Measurements from ENCODE around the gene GPC6. TPM values are rescaled to one million over a fixed set of nuclear protein-coding genes. Genes with fewer than 3 reads are reported as not detected.

The GPC6 gene
- total and polyA plus RNA-seq, 2 experiments from 2014 or later = 26.0 to 92.8 TPM

GRCh38 chr13:94182185-94182761, 955.7 kb downstream of the GPC6 start:
- H3K27ac ChIP-seq = peak overlapping the region; percentile 47
- no peaks in the 10 kb centered on the region for H3K36me3 ChIP-seq (replicated peaks; ENCODE audit: insufficient read depth, low read depth)
- H2AFZ ChIP-seq = no peak overlapping the region
- H3K9me3 ChIP-seq (ENCODE audit: low read depth) = no peaks in the 10 kb centered on the region
- H3K79me2 ChIP-seq = no peaks in the 10 kb centered on the region
- no peak overlapping the region for H3K4me3 ChIP-seq
- H4K20me1 ChIP-seq (ENCODE audit: insufficient read depth, poor library complexity, severe bottlenecking) = no peaks in the 10 kb centered on the region
- H3K9me2 ChIP-seq (replicated peaks; ENCODE audit: insufficient read depth) = no peaks in the 10 kb centered on the region
- peak; percentile 38 for DNase-seq (ENCODE audit: low spot score)
- H3K4me1 ChIP-seq (ENCODE audit: insufficient read depth) = peaks cover 4% of the 10 kb centered on the region
- TF ChIP-seq EZH2phosphoT487 (IDR thresholded peaks at IDR 0.05; ENCODE audit: low read depth, severe bottlenecking, unreplicated experiment) = no peak
- no peak for TF ChIP-seq EZH2 (IDR thresholded peaks at IDR 0.05; ENCODE audit: borderline replicate concordance)
- TF ChIP-seq, protein P1, sequence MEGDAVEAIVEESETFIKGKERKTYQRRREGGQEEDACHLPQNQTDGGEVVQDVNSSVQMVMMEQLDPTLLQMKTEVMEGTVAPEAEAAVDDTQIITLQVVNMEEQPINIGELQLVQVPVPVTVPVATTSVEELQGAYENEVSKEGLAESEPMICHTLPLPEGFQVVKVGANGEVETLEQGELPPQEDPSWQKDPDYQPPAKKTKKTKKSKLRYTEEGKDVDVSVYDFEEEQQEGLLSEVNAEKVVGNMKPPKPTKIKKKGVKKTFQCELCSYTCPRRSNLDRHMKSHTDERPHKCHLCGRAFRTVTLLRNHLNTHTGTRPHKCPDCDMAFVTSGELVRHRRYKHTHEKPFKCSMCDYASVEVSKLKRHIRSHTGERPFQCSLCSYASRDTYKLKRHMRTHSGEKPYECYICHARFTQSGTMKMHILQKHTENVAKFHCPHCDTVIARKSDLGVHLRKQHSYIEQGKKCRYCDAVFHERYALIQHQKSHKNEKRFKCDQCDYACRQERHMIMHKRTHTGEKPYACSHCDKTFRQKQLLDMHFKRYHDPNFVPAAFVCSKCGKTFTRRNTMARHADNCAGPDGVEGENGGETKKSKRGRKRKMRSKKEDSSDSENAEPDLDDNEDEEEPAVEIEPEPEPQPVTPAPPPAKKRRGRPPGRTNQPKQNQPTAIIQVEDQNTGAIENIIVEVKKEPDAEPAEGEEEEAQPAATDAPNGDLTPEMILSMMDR (IDR thresholded peaks at IDR 0.05; ENCODE audit: poor library complexity) = no peak
- H3K27me3 ChIP-seq = no peaks in the 10 kb centered on the region
- no peak overlapping the region for H3K4me2 ChIP-seq

DNA sequence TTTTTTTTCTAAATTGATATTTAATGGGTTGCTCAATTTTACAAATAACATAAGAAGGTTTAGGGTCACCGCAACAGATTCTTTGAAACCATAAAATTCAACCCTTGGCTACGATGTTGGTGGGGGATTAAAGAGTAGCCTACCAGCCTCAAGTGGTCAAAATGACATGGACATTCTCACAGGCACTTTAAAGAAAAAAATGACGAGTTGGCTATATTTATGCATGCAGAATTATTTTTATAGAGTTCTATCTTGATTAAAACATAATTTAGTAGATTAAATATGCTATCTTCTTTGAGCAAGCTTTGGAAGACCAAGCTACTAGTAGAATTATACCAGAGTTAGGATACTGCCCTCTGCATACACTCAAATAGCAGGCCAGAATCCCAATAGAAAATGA, 959.9 kb downstream of the GPC6 start:
- H3K9me3 ChIP-seq (ENCODE audit: low read depth) = no peaks in the 10 kb centered on the region
- DNase-seq (ENCODE audit: low spot score) = no peak
- H3K4me2 ChIP-seq = no peak overlapping the region
- H3K9me2 ChIP-seq (replicated peaks; ENCODE audit: insufficient read depth) = no peaks in the 10 kb centered on the region
- TF ChIP-seq, protein P1 (IDR thresholded peaks at IDR 0.05; ENCODE audit: poor library complexity) = no peak
- TF ChIP-seq EZH2 (IDR thresholded peaks at IDR 0.05; ENCODE audit: borderline replicate concordance) (no peak), EZH2phosphoT487 (IDR thresholded peaks at IDR 0.05; ENCODE audit: low read depth, severe bottlenecking, unreplicated experiment) (no peak)
- H3K79me2 ChIP-seq = no peaks in the 10 kb centered on the region
- H3K27me3 ChIP-seq = no peaks in the 10 kb centered on the region
- H3K27ac ChIP-seq = no peak overlapping the region
- H3K36me3 ChIP-seq (replicated peaks; ENCODE audit: insufficient read depth, low read depth) = no peaks in the 10 kb centered on the region
- no peaks in the 10 kb centered on the region for H4K20me1 ChIP-seq (ENCODE audit: insufficient read depth, poor library complexity, severe bottlenecking)
- 91% methylated on average over 3 of the region's 3 CpGs for WGBS (ENCODE audit: low lambda C conversion rate, missing lambda C conversion rate)
- no peaks in the 10 kb centered on the region for H3K4me1 ChIP-seq (ENCODE audit: insufficient read depth)
- H2AFZ ChIP-seq = no peak overlapping the region
- no peak overlapping the region for H3K4me3 ChIP-seq

DNA sequence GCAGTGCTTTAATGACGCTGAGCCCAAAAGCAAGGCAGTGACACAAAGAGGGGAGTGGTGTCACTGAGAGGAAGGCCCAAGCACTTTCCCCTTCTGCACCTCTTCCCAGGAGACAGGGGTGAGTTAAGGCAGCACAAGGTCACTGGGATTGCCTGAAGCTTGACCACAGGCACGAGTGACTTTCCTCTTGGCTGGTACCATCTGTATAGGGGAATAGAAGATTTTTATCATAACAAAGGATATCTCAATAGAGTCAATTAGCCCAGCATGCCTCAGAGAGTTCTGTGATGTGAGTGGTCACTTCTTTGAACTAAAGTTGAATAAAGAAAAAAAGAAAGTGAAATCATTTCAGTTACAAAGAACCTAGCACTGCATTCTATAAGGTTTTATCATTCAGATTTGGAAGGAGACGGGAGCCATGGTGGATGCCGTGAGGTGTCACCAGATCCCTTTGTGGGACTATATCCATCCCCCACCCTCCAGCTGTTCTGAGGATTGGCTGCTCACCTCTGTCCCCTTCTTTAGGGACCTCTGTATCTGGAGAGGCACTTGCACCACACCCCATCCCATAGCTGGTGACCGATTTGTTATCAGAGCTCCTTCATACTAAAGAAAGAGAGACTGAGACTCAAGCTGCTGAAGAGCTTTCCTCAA, 961.7 kb downstream of the GPC6 start:
- Histone ChIP-seq H3K36me3 (replicated peaks; ENCODE audit: insufficient read depth, low read depth) (no peaks in the 10 kb centered on the region), H3K4me3 (no peak overlapping the region), H3K9me2 (replicated peaks; ENCODE audit: insufficient read depth) (no peaks in the 10 kb centered on the region), H3K4me1 (ENCODE audit: insufficient read depth) (no peaks in the 10 kb centered on the region), H3K9me3 (ENCODE audit: low read depth) (no peaks in the 10 kb centered on the region), H2AFZ (no peak overlapping the region), H4K20me1 (ENCODE audit: insufficient read depth, poor library complexity, severe bottlenecking) (no peaks in the 10 kb centered on the region), H3K79me2 (no peaks in the 10 kb centered on the region), H3K27ac (no peak overlapping the region), H3K4me2 (no peak overlapping the region), H3K27me3 (no peaks in the 10 kb centered on the region)
- DNase-seq (ENCODE audit: low spot score) = no peak
- no peak for TF ChIP-seq EZH2 (IDR thresholded peaks at IDR 0.05; ENCODE audit: borderline replicate concordance)
- TF ChIP-seq, protein P1 (IDR thresholded peaks at IDR 0.05; ENCODE audit: poor library complexity) = no peak
- TF ChIP-seq EZH2phosphoT487 (IDR thresholded peaks at IDR 0.05; ENCODE audit: low read depth, severe bottlenecking, unreplicated experiment) = no peak
- 77% methylated on average over 5 of the region's 5 CpGs for WGBS (ENCODE audit: low lambda C conversion rate, missing lambda C conversion rate)
